Liver (tissue), 9 donors: Measurements from ENCODE around the gene SMIM14. TPM values are rescaled to one million over a fixed set of nuclear protein-coding genes. Genes with fewer than 3 reads are reported as not detected.

ENCODE experiments used
- DNase-seq: peaks from one replicate; pipeline ENCODE4 v3.0.0-alpha.2; 2017; ENCODE audit warnings: low spot score
- H3K27ac ChIP-seq, 2 donors: one replicate each; pipeline ENCODE4 v1.7.0; 2013; ENCODE audit warnings: inconsistent platforms in 2 of 2, low read length in 2 of 2, control low read depth in 1 of 2, low read depth in 1 of 2, mild to moderate bottlenecking in 1 of 2
- H3K27me3 ChIP-seq, 4 donors: one replicate each; pipeline versions ENCODE4 v1.6.1 to v1.7.0; 2013; ENCODE audit warnings: low read length in 3 of 4, inconsistent platforms in 1 of 4, mild to moderate bottlenecking in 1 of 4, moderate library complexity in 1 of 4; ENCODE audit not compliant: control insufficient read depth in 4 of 4, insufficient read depth in 4 of 4
- H3K36me3 ChIP-seq, 4 donors: one replicate each; pipeline versions ENCODE4 v1.6.1 to v1.7.0; 2013; ENCODE audit warnings: low read length in 3 of 4, mild to moderate bottlenecking in 3 of 4, low read depth in 1 of 4, moderate library complexity in 1 of 4; ENCODE audit not compliant: control insufficient read depth in 4 of 4, insufficient read depth in 3 of 4
- H3K4me1 ChIP-seq, 4 donors: one replicate each; pipeline versions ENCODE4 v1.6.1 to v1.7.0; 2013; ENCODE audit warnings: low read length in 3 of 4, mild to moderate bottlenecking in 3 of 4, moderate library complexity in 1 of 4; ENCODE audit not compliant: control insufficient read depth in 4 of 4, insufficient read depth in 4 of 4
- H3K4me3 ChIP-seq, 3 donors: one replicate each; pipeline versions ENCODE4 v1.6.1 to v1.7.0; 2013; ENCODE audit warnings: low read length in 3 of 3, control low read depth in 1 of 3, low read depth in 1 of 3, mild to moderate bottlenecking in 1 of 3
- H3K9ac ChIP-seq, 2 donors: one replicate each; pipeline ENCODE4 v1.7.0; 2013; ENCODE audit warnings: low read length in 2 of 2, mild to moderate bottlenecking in 2 of 2, moderate library complexity in 2 of 2, control low read depth in 1 of 2, low read depth in 1 of 2
- H3K9me3 ChIP-seq, 4 donors: one replicate each; pipeline versions ENCODE4 v1.6.1 to v1.7.0; 2013; ENCODE audit warnings: low read length in 3 of 4; ENCODE audit not compliant: control insufficient read depth in 4 of 4
- ATF3 ChIP-seq: IDR thresholded peaks from 2 replicates; pipeline ENCODE4 v1.6.1; 2016; ENCODE audit warnings: antibody characterized with exemption
- EGR1 ChIP-seq, 2 donors: IDR thresholded peaks; 2 replicates each; pipeline ENCODE4 v1.6.1; 2016 to 2018; ENCODE audit warnings: antibody characterized with exemption in 2 of 2, low read depth in 2 of 2
- FOXA1 ChIP-seq: IDR thresholded peaks from 2 replicates; pipeline ENCODE4 v1.6.1; 2016; ENCODE audit warnings: antibody characterized with exemption
- FOXA2 ChIP-seq: IDR thresholded peaks from 2 replicates; pipeline ENCODE4 v1.6.1; 2016; ENCODE audit warnings: antibody characterized with exemption
- GABPA ChIP-seq, 2 donors: IDR thresholded peaks in 1 of 2; conservative IDR thresholded peaks in 1 of 2; 2 replicates each; pipeline ENCODE4 v1.6.1; 2016; ENCODE audit warnings: antibody characterized with exemption in 2 of 2, mild to moderate bottlenecking in 1 of 2, moderate library complexity in 1 of 2
- HNF4A ChIP-seq, 2 donors: conservative IDR thresholded peaks; 2 replicates each; pipeline ENCODE4 v1.6.1; 2016; ENCODE audit warnings: antibody characterized with exemption in 2 of 2, mild to moderate bottlenecking in 2 of 2
- HNF4G ChIP-seq: IDR thresholded peaks from 2 replicates; pipeline ENCODE4 v1.6.1; 2016; ENCODE audit warnings: antibody characterized with exemption
- JUND ChIP-seq, 2 donors: IDR thresholded peaks; 2 replicates each; pipeline ENCODE4 v1.6.1; 2016; ENCODE audit warnings: antibody characterized with exemption in 2 of 2
- NR2F2 ChIP-seq: IDR thresholded peaks from 2 replicates; pipeline ENCODE4 v1.6.1; 2016; ENCODE audit warnings: antibody characterized with exemption
- RAD21 ChIP-seq, 2 donors: IDR thresholded peaks; 2 replicates each; pipeline ENCODE4 v1.6.1; 2016; ENCODE audit warnings: antibody characterized with exemption in 2 of 2, mild to moderate bottlenecking in 2 of 2
- REST ChIP-seq: IDR thresholded peaks from 2 replicates; pipeline ENCODE4 v1.6.1; 2016; ENCODE audit warnings: antibody characterized with exemption, mild to moderate bottlenecking
- RXRA ChIP-seq, 2 donors: IDR thresholded peaks; 2 replicates each; pipeline ENCODE4 v1.6.1; 2017 to 2018; ENCODE audit warnings: antibody characterized with exemption in 2 of 2, mild to moderate bottlenecking in 1 of 2
- SP1 ChIP-seq: IDR thresholded peaks from 2 replicates; pipeline ENCODE4 v1.6.1; 2018; ENCODE audit warnings: antibody characterized with exemption, mild to moderate bottlenecking
- TAF1 ChIP-seq: conservative IDR thresholded peaks from 2 replicates; pipeline ENCODE4 v1.6.1; 2016; ENCODE audit warnings: antibody characterized with exemption, mild to moderate bottlenecking
- YY1 ChIP-seq: IDR thresholded peaks from 2 replicates; pipeline ENCODE4 v1.6.1; 2016; ENCODE audit warnings: antibody characterized with exemption, mild to moderate bottlenecking
- WGBS: extraction: QIAGEN DNeasy Blood & Tissue Kit; methylation state at CpG from one replicate; pipeline ENCODE4 v1.1.7; 2013; 5-methylcytosine and 5-hydroxymethylcytosine counted together
- polyA plus RNA-seq, 2 donors: library from polyadenylated mRNA; stranded (reverse) in 1 of 2; unstranded in 1 of 2; fragments of 200-250 nt in 1 of 2; fragments of >200 nt in 1 of 2; fragmentation: Nextera tagmentation in 1 of 2; extraction: Ambion mirVana in 1 of 2; gene quantifications; one replicate each; pipeline versions ENCODE4 v1.2.1 to v1.2.3, GENCODE V29; 2013 to 2015
- total RNA-seq, 2 donors: library from RNA; depleted of rRNA; stranded (reverse); fragments of >200 nt; gene quantifications; one replicate each; pipeline ENCODE4 v1.2.3, GENCODE V29; 2014
- TF ChIP-seq, protein P1 (sequence below): IDR thresholded peaks from 2 replicates; pipeline ENCODE4 v1.6.1; 2016; ENCODE audit warnings: antibody characterized with exemption
- TF ChIP-seq, protein P2 (sequence below): fragments of 150-350 bp; IDR thresholded peaks from 2 replicates; pipeline ENCODE4 v1.5.1; 2017; ENCODE audit warnings: improper control_type of control experiment, low read depth, low read length; ENCODE audit not compliant: missing input control
- donor health status: healthy.
- donor health status: healthy.
- donor health status: healthy.
- donor health status: healthy.
- donor health status: healthy.

SMIM14 gene
- total and polyA plus RNA-seq, 4 donors = 21.1 to 311 (median 91.6) TPM

GRCh38 chr4:39687014-39687413 lies 48.3 kb upstream of the SMIM14 start:
- H3K9ac ChIP-seq = no peak overlapping the region
- no peaks in the 10 kb centered on the region for H3K27me3 ChIP-seq
- no peaks in the 10 kb centered on the region for H3K36me3 ChIP-seq
- H3K4me3 ChIP-seq = no peak overlapping the region
- TF ChIP-seq, protein P1, sequence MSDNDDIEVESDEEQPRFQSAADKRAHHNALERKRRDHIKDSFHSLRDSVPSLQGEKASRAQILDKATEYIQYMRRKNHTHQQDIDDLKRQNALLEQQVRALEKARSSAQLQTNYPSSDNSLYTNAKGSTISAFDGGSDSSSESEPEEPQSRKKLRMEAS = no peak
- TF ChIP-seq ATF3 (no peak), RXRA (IDR thresholded peaks at IDR 0.05) (no peak), RAD21 (IDR thresholded peaks at IDR 0.05) (no peak), EGR1 (IDR thresholded peaks at IDR 0.05; ENCODE audit: low read depth in 2 of 2) (no peak), REST (no peak), FOXA2 (no peak)
- no peaks in the 10 kb centered on the region for H3K9me3 ChIP-seq
- H3K4me1 ChIP-seq = no peaks in the 10 kb centered on the region
- no peak overlapping the region for H3K27ac ChIP-seq
- DNase-seq = no peak

DNA sequence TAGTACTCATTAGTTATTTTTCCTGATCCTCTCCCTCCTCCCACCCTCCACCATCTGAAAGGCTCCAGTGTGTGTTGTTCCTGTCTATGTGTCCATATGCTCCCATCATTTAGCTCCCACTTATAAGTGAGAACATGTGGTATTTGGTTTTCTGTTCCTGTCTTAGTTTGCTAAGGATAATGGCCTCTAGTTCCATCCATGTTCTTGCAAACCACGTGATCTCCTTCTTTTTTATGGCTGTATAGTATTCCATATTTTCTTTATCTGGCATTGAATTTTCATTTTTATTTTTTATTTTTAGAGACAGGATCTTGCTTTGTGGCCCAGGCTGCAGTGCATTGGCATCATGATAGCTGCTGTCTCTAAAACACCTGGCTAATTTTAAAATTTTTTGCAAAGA lies 47.3 kb upstream of the SMIM14 start:
- WGBS = 0% methylated on average over 1 of the region's 1 CpG
- Histone ChIP-seq H3K27ac (no peak overlapping the region), H3K4me1 (no peaks in the 10 kb centered on the region), H3K27me3 (no peaks in the 10 kb centered on the region), H3K36me3 (no peaks in the 10 kb centered on the region), H3K9me3 (no peaks in the 10 kb centered on the region), H3K4me3 (no peak overlapping the region), H3K9ac (no peak overlapping the region)
- TF ChIP-seq JUND (IDR thresholded peaks at IDR 0.05) (no peak), GABPA (IDR thresholded peaks at IDR 0.05 in 1 of 2, conservative IDR thresholded peaks at IDR 0.05 in 1 of 2) (no peak), HNF4A (conservative IDR thresholded peaks at IDR 0.05) (no peak), NR2F2 (no peak), HNF4G (no peak), ATF3 (no peak), YY1 (no peak), FOXA1 (no peak), REST (no peak), TAF1 (no peak), SP1 (no peak)
- TF ChIP-seq, protein P1 = no peak
- TF ChIP-seq, protein P2, sequence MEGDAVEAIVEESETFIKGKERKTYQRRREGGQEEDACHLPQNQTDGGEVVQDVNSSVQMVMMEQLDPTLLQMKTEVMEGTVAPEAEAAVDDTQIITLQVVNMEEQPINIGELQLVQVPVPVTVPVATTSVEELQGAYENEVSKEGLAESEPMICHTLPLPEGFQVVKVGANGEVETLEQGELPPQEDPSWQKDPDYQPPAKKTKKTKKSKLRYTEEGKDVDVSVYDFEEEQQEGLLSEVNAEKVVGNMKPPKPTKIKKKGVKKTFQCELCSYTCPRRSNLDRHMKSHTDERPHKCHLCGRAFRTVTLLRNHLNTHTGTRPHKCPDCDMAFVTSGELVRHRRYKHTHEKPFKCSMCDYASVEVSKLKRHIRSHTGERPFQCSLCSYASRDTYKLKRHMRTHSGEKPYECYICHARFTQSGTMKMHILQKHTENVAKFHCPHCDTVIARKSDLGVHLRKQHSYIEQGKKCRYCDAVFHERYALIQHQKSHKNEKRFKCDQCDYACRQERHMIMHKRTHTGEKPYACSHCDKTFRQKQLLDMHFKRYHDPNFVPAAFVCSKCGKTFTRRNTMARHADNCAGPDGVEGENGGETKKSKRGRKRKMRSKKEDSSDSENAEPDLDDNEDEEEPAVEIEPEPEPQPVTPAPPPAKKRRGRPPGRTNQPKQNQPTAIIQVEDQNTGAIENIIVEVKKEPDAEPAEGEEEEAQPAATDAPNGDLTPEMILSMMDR = no peak
- no peak for DNase-seq
